GM23248 (cell line): Measurements from ENCODE around the gene POP4. TPM values are rescaled to one million over a fixed set of nuclear protein-coding genes. Genes with fewer than 3 reads are reported as not detected.

Experiments used
- DNase-seq: peaks from one replicate; pipeline ENCODE4 v3.0.0-alpha.2; 2015
- H2AFZ ChIP-seq: fragments of 200-600 bp; sonication (generic); 2 replicates; pipeline ENCODE4 v1.6.1; 2016; ENCODE audit warnings: antibody characterized with exemption
- H3F3A ChIP-seq: fragments of 200-600 bp; sonication (generic); 2 replicates; pipeline ENCODE4 v1.6.1; 2016; ENCODE audit warnings: mild to moderate bottlenecking, antibody characterized with exemption, mixed run types; ENCODE audit not compliant: insufficient read depth
- H3K27ac ChIP-seq: fragments of 200-600 bp; sonication (generic); 2 replicates; pipeline ENCODE4 v1.5.1; 2016; ENCODE audit warnings: mild to moderate bottlenecking
- H3K27me3 ChIP-seq: fragments of 200-600 bp; sonication (generic); replicated peaks from 2 replicates; pipeline ENCODE4 v1.6.1; 2016; ENCODE audit warnings: mild to moderate bottlenecking; ENCODE audit not compliant: insufficient read depth
- H3K36me3 ChIP-seq: fragments of 200-600 bp; sonication (generic); 2 replicates; pipeline ENCODE4 v1.6.1; 2016; ENCODE audit warnings: low read depth, mild to moderate bottlenecking
- H3K4me1 ChIP-seq: fragments of 200-600 bp; sonication (generic); 2 replicates; pipeline ENCODE4 v1.6.1; 2016; ENCODE audit warnings: mild to moderate bottlenecking; ENCODE audit not compliant: insufficient read depth
- H3K4me2 ChIP-seq: fragments of 200-600 bp; sonication (generic); one replicate; pipeline ENCODE4 v1.6.1; 2016; ENCODE audit warnings: mild to moderate bottlenecking; ENCODE audit not compliant: unreplicated experiment
- H3K4me3 ChIP-seq: fragments of 200-600 bp; sonication (generic); 2 replicates; pipeline ENCODE4 v1.5.1; 2016; ENCODE audit warnings: mild to moderate bottlenecking
- H3K79me2 ChIP-seq: fragments of 200-600 bp; sonication (generic); 2 replicates; pipeline ENCODE4 v1.6.1; 2016; ENCODE audit warnings: mild to moderate bottlenecking; ENCODE audit not compliant: insufficient read depth
- H3K9ac ChIP-seq: fragments of 200-600 bp; sonication (generic); 2 replicates; pipeline ENCODE4 v1.6.1; 2016; ENCODE audit warnings: mild to moderate bottlenecking
- H3K9me2 ChIP-seq: fragments of 200-600 bp; sonication (generic); 2 replicates; pipeline ENCODE4 v1.6.1; 2016; ENCODE audit warnings: mixed run types, mild to moderate bottlenecking, moderate library complexity; ENCODE audit not compliant: insufficient read depth
- H3K9me3 ChIP-seq: fragments of 200-600 bp; sonication (generic); one replicate; pipeline ENCODE4 v1.6.1; 2017; ENCODE audit warnings: low read depth
- H4K20me1 ChIP-seq: fragments of 200-600 bp; sonication (generic); 2 replicates; pipeline ENCODE4 v1.6.0; 2016; ENCODE audit not compliant: insufficient read depth
- EZH2 ChIP-seq: fragments of 200-600 bp; sonication (generic); IDR thresholded peaks from 2 replicates; pipeline ENCODE4 v1.6.1; 2018; ENCODE audit warnings: antibody characterized with exemption, mild to moderate bottlenecking; ENCODE audit not compliant: insufficient read depth, poor library complexity, severe bottlenecking
- EZH2phosphoT487 ChIP-seq: fragments of 200-600 bp; sonication (generic); IDR thresholded peaks from 2 replicates; pipeline ENCODE4 v1.6.1; 2018; ENCODE audit warnings: antibody characterized with exemption, moderate library complexity, mild to moderate bottlenecking, low read depth; ENCODE audit not compliant: insufficient read depth
- WGBS, 2 experiments: methylation state at CpG; one replicate each; pipeline ENCODE4 v1.1.6; 2015 to 2017; ENCODE audit warnings: low lambda C conversion rate in 2 of 2, low coverage in 1 of 2; ENCODE audit errors: missing lambda C conversion rate in 2 of 2; 5-methylcytosine and 5-hydroxymethylcytosine counted together
- in situ Hi-C: fragments of 300-500 bp; cut with MboI; formaldehyde crosslinking; loops from 2 replicates; pipeline ENCODE4 v1.15.0; 2020
- polyA plus RNA-seq: library from polyadenylated mRNA; unstranded; fragments of >200 nt; fragmentation: Nextera tagmentation; extraction: Ambion mirVana; gene quantifications from 2 replicates; pipeline ENCODE4 v1.2.1, GENCODE V29; 2016
- total RNA-seq: library from RNA; depleted of rRNA; stranded (reverse); fragments of >200 nt; shearing (Covaris generic); gene quantifications from 2 replicates; pipeline ENCODE4 v1.2.3, GENCODE V29; 2014

POP4 gene
- total and polyA plus RNA-seq, 2 experiments from 2014 or later: 65.8 to 132 TPM

GRCh38 chr19:29639086-29639485 is 33.0 kb downstream of the POP4 start:
- no peak overlapping the region for H3K27ac ChIP-seq
- 88 to 90% methylated on average over 8 of the region's 8 CpGs for WGBS, 2 experiments
- no peaks in the 10 kb centered on the region for H3F3A ChIP-seq
- peaks cover 6% of the 10 kb centered on the region for H3K27me3 ChIP-seq
- H3K9me2 ChIP-seq: no peaks in the 10 kb centered on the region
- TF ChIP-seq EZH2phosphoT487: no peak
- TF ChIP-seq EZH2: no peak
- in situ Hi-C loops: no loop called here
- DNase-seq: no peak
- H3K36me3 ChIP-seq: no peaks in the 10 kb centered on the region
- no peaks in the 10 kb centered on the region for H3K4me1 ChIP-seq
- H4K20me1 ChIP-seq: no peaks in the 10 kb centered on the region
- H3K79me2 ChIP-seq: no peaks in the 10 kb centered on the region
- no peak overlapping the region for H3K9ac ChIP-seq
- H3K4me2 ChIP-seq: no peak overlapping the region
- no peak overlapping the region for H2AFZ ChIP-seq
- no peaks in the 10 kb centered on the region for H3K9me3 ChIP-seq
- H3K4me3 ChIP-seq: no peak overlapping the region

GRCh38 chr19:29640231-29640630 is 34.1 kb downstream of the POP4 start:
- H3K4me2 ChIP-seq: no peak overlapping the region
- H3K9me3 ChIP-seq: no peaks in the 10 kb centered on the region
- H3K27ac ChIP-seq: no peak overlapping the region
- H3F3A ChIP-seq: no peaks in the 10 kb centered on the region
- no peaks in the 10 kb centered on the region for H3K9me2 ChIP-seq
- peaks cover 6% of the 10 kb centered on the region for H3K27me3 ChIP-seq
- no peak overlapping the region for H3K4me3 ChIP-seq
- TF ChIP-seq EZH2: no peak
- no peak for TF ChIP-seq EZH2phosphoT487
- H3K9ac ChIP-seq: no peak overlapping the region
- H3K36me3 ChIP-seq: no peaks in the 10 kb centered on the region
- H4K20me1 ChIP-seq: no peaks in the 10 kb centered on the region
- no peak overlapping the region for H2AFZ ChIP-seq
- H3K4me1 ChIP-seq: no peaks in the 10 kb centered on the region
- in situ Hi-C loops: no loop called here
- no peaks in the 10 kb centered on the region for H3K79me2 ChIP-seq
- DNase-seq: no peak
- WGBS, 2 experiments: 84 to 89% methylated on average over 12 of the region's 12 CpGs

DNA sequence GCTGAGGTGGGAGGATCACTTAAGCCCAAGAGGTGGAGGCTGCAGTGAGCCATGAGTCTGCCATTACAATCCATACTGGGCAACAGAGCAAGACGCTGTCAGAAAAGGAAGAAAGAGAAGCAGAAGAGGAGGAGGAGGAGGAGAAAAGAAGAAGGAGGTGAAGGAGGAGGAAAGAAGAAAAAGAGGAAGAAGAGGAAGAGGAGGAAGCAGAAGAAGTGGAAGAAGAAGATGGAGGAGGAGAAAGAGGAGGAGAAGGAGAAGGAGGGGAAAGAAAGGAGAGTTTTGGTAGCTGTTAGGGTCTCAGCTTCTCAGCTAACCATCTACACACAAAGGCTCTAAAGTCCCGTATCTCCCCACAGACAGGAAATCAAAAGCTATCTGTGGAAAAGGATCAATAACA is 35.5 kb downstream of the POP4 start:
- Histone ChIP-seq H3K79me2 (no peaks in the 10 kb centered on the region), H3K27ac (no peak overlapping the region), H3K9ac (no peak overlapping the region), H3K36me3 (no peaks in the 10 kb centered on the region), H3K27me3 (peaks cover 6% of the 10 kb centered on the region), H3K9me3 (no peaks in the 10 kb centered on the region), H3K4me1 (peaks cover 10% of the 10 kb centered on the region), H3K4me3 (no peak overlapping the region), H3F3A (peaks cover 8% of the 10 kb centered on the region), H4K20me1 (no peaks in the 10 kb centered on the region), H3K9me2 (no peaks in the 10 kb centered on the region), H3K4me2 (no peak overlapping the region), H2AFZ (no peak overlapping the region)
- no peak for DNase-seq
- 62 to 72% methylated on average over 2 of the region's 2 CpGs for WGBS, 2 experiments
- in situ Hi-C loops: no loop called here
- no peak for TF ChIP-seq EZH2phosphoT487
- no peak for TF ChIP-seq EZH2

DNA sequence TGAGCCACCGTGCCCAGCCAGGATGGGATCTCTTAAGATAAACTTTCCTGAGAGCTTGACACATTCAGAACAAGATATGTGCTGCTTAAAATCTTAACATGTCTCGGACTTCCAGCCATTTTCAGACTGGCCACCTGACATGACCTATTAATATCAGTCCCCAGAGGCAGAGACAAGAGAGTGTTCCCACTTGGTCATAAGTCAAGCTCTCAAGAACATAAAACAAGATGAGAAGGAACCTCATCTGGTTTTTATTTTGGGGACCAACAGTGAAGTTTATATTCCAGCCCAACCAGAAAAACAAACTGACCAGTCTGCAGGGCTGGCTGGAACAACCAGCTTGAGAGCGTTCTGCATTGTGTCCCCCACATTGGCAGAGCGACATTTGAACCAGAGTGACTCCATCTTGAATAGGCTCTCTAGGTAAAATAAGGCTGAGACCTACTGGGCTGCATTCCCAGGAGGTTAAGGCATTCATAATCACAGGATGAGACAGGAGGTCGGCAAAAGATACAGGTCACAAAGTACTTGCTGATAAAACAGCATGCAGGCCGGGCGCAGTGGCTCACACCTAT is 37.4 kb downstream of the POP4 start:
- Histone ChIP-seq H3K9ac (no peak overlapping the region), H3K27me3 (peaks cover 6% of the 10 kb centered on the region), H3K4me2 (no peak overlapping the region), H3K36me3 (no peaks in the 10 kb centered on the region), H4K20me1 (no peaks in the 10 kb centered on the region), H3K27ac (no peak overlapping the region), H3K4me1 (peaks cover 10% of the 10 kb centered on the region), H3K79me2 (no peaks in the 10 kb centered on the region), H3K4me3 (no peak overlapping the region), H3K9me2 (no peaks in the 10 kb centered on the region), H3F3A (peaks cover 8% of the 10 kb centered on the region), H2AFZ (no peak overlapping the region), H3K9me3 (no peaks in the 10 kb centered on the region)
- TF ChIP-seq EZH2phosphoT487: no peak
- TF ChIP-seq EZH2: no peak
- 59 to 63% methylated on average over 7 of the region's 7 CpGs for WGBS, 2 experiments
- no peak for DNase-seq
- in situ Hi-C loops: no loop called here

GRCh38 chr19:29644210-29644609 is 38.1 kb downstream of the POP4 start:
- no peaks in the 10 kb centered on the region for H3K36me3 ChIP-seq
- H3K79me2 ChIP-seq: no peaks in the 10 kb centered on the region
- H4K20me1 ChIP-seq: no peaks in the 10 kb centered on the region
- no peak overlapping the region for H3K4me3 ChIP-seq
- no peak overlapping the region for H3K4me2 ChIP-seq
- in situ Hi-C loops: no loop called here
- peaks cover 8% of the 10 kb centered on the region for H3F3A ChIP-seq
- peaks cover 6% of the 10 kb centered on the region for H3K27me3 ChIP-seq
- no peak for DNase-seq
- H3K27ac ChIP-seq: no peak overlapping the region
- 77 to 82% methylated on average over 6 of the region's 6 CpGs for WGBS, 2 experiments
- H3K4me1 ChIP-seq: peaks cover 10% of the 10 kb centered on the region
- H3K9me2 ChIP-seq: no peaks in the 10 kb centered on the region
- no peak overlapping the region for H3K9ac ChIP-seq
- no peaks in the 10 kb centered on the region for H3K9me3 ChIP-seq
- no peak overlapping the region for H2AFZ ChIP-seq
- TF ChIP-seq EZH2phosphoT487: no peak
- TF ChIP-seq EZH2: no peak
